Neural crest cell (in vitro differentiated cells): ENCODE measurements around the gene C2orf42. TPM values are rescaled to one million over a fixed set of nuclear protein-coding genes. Genes with fewer than 3 reads are reported as not detected.

ENCODE experiments used
- DNase-seq: peaks from one replicate; pipeline ENCODE4 v3.0.0; 2021; ENCODE audit warnings: low read depth, mixed read lengths, low spot score
- H3K27ac Mint-ChIP-seq: one replicate; pipeline ENCODE4 v1.8.0; 2021; ENCODE audit warnings: mild to moderate bottlenecking, mixed read lengths; ENCODE audit not compliant: unreplicated experiment
- H3K27me3 Mint-ChIP-seq: 2 replicates; pipeline ENCODE4 v1.8.0; 2021; ENCODE audit warnings: low read depth, mild to moderate bottlenecking, mixed read lengths
- H3K36me3 Mint-ChIP-seq: 2 replicates; pipeline ENCODE4 v1.8.0; 2021; ENCODE audit warnings: low read depth, mild to moderate bottlenecking, mixed read lengths
- H3K4me1 Mint-ChIP-seq: 2 replicates; pipeline ENCODE4 v1.8.0; 2021; ENCODE audit warnings: mixed read lengths
- H3K4me3 Mint-ChIP-seq: one replicate; pipeline ENCODE4 v1.8.0; 2021; ENCODE audit warnings: mild to moderate bottlenecking, mixed read lengths
- H3K9me3 Mint-ChIP-seq: 2 replicates; pipeline ENCODE4 v1.8.0; 2021; ENCODE audit warnings: mixed read lengths
- CTCF ChIP-seq: fragments of 200-600 bp; sonication (generic); conservative IDR thresholded peaks from 2 replicates; pipeline ENCODE4 v1.5.0; 2021; ENCODE audit warnings: antibody characterized with exemption, mild to moderate bottlenecking
- total RNA-seq: library from RNA; stranded (reverse); gene quantifications from 2 replicates; pipeline ENCODE4 v1.2.1, GENCODE V29; 2021

The C2orf42 gene
- total RNA-seq, 1 donor from 2014 or later = 19.5 TPM

GRCh38 chr2:70144443-70145143 is 46.2 kb downstream of the C2orf42 start:
- H3K27me3 Mint-ChIP-seq = no peaks in the 10 kb centered on the region
- H3K4me1 Mint-ChIP-seq = peaks cover 30% of the 10 kb centered on the region
- no peak for DNase-seq
- peaks cover 3% of the 10 kb centered on the region for H3K9me3 Mint-ChIP-seq
- no peak for TF ChIP-seq CTCF
- H3K36me3 Mint-ChIP-seq = peaks cover 11% of the 10 kb centered on the region
- peak overlapping the region; percentile 54 for H3K4me3 Mint-ChIP-seq
- H3K27ac Mint-ChIP-seq = no peak overlapping the region

- H3K27me3 Mint-ChIP-seq = no peaks in the 10 kb centered on the region
- H3K4me3 Mint-ChIP-seq = peak overlapping the region; percentile 83
- H3K36me3 Mint-ChIP-seq = no peaks in the 10 kb centered on the region
- H3K4me1 Mint-ChIP-seq = peaks cover 30% of the 10 kb centered on the region
- TF ChIP-seq CTCF = no peak
- DNase-seq = no peak
- H3K9me3 Mint-ChIP-seq = no peaks in the 10 kb centered on the region
- peak overlapping the region; percentile 99 for H3K27ac Mint-ChIP-seq
Observed at GRCh38 chr2:70143314-70144150, 47.3 kb downstream of the C2orf42 start.

GRCh38 chr2:70142590-70143313 is 48.1 kb downstream of the C2orf42 start:
- H3K27ac Mint-ChIP-seq = peak overlapping the region; percentile 99
- peak; percentile 99 for DNase-seq
- peak; percentile 96 for TF ChIP-seq CTCF
- H3K4me3 Mint-ChIP-seq = peak overlapping the region; percentile 83
- H3K4me1 Mint-ChIP-seq = peaks cover 31% of the 10 kb centered on the region
- no peaks in the 10 kb centered on the region for H3K9me3 Mint-ChIP-seq
- H3K27me3 Mint-ChIP-seq = no peaks in the 10 kb centered on the region
- H3K36me3 Mint-ChIP-seq = no peaks in the 10 kb centered on the region

GRCh38 chr2:70141902-70142589 is 48.8 kb downstream of the C2orf42 start:
- Mint-ChIP-seq H3K36me3 (no peaks in the 10 kb centered on the region), H3K9me3 (no peaks in the 10 kb centered on the region), H3K4me1 (peaks cover 34% of the 10 kb centered on the region), H3K27ac (peak overlapping the region; percentile 99), H3K4me3 (peak overlapping the region; percentile 87), H3K27me3 (no peaks in the 10 kb centered on the region)
- DNase-seq = peak; percentile 45
- TF ChIP-seq CTCF = no peak
